Activated naive CD4-positive, alpha-beta T cell treated with anti-CD3 and anti-CD28 coated beads for 36 hours (primary cell): ENCODE measurements around the gene SLC9A8. TPM values are rescaled to one million over a fixed set of nuclear protein-coding genes. Genes with fewer than 3 reads are reported as not detected.
A peak's percentile ranks its signal among the peaks of the same experiment; 100 is the strongest.

Experiments used
- CTCF ChIA-PET: fragments of 350-600 bp; sonication (Branson Sonifier 250); formaldehyde crosslinking; loops from one replicate; lab custom pipeline; 2021; ENCODE audit warnings: antibody characterized with exemption; lab: Charles Lee
- DNase-seq: peaks from one replicate; pipeline ENCODE4 v3.0.0-alpha.2; 2020
- H3K27ac Mint-ChIP-seq: one replicate; pipeline ENCODE4 v1.8.0; 2021; ENCODE audit warnings: mild to moderate bottlenecking, mixed read lengths
- H3K27me3 Mint-ChIP-seq: one replicate; pipeline ENCODE4 v1.8.0; 2021; ENCODE audit warnings: low read depth, mixed read lengths
- H3K36me3 Mint-ChIP-seq: one replicate; pipeline ENCODE4 v1.8.0; 2021; ENCODE audit warnings: low read depth, mixed read lengths
- H3K4me1 Mint-ChIP-seq: one replicate; pipeline ENCODE4 v1.8.0; 2021; ENCODE audit warnings: low read depth, mixed read lengths
- H3K4me3 Mint-ChIP-seq: one replicate; pipeline ENCODE4 v1.8.0; 2021; ENCODE audit warnings: mild to moderate bottlenecking, moderate library complexity, mixed read lengths
- H3K9me3 Mint-ChIP-seq: one replicate; pipeline ENCODE4 v1.8.0; 2021; ENCODE audit warnings: mixed read lengths
- intact Hi-C: fragments of 100-400 bp; cut with micrococcal nuclease; formaldehyde crosslinking; loops from one replicate; pipeline ENCODE4 v1.15.1; 2023
- total RNA-seq, 2 experiments: library from RNA; stranded (reverse); gene quantifications; one replicate each; pipeline ENCODE4 v1.2.3, GENCODE V29; 2021

Gene SLC9A8
- total RNA-seq, 2 experiments from 2014 or later, result 11.2 to 11.4 TPM

GRCh38 chr20:49823152-49823847, 10.7 kb downstream of the SLC9A8 start:
- no peak for DNase-seq
- Mint-ChIP-seq H3K9me3 (no peaks in the 10 kb centered on the region), H3K27ac (peak overlapping the region; percentile 84), H3K4me3 (peak overlapping the region; percentile 3), H3K36me3 (peaks cover 45% of the 10 kb centered on the region), H3K4me1 (peaks cover 45% of the 10 kb centered on the region), H3K27me3 (no peaks in the 10 kb centered on the region)
- CTCF ChIA-PET, result interaction anchor here (1.8 to 3.7 kb wide), 4 partner anchors 23 to 215 kb away, joined by 4 to 20 read pairs (median 6); no protein-coding TSS in a partner anchor
- intact Hi-C loops, result loop anchor here (1.0 kb wide), 3 partner anchors 11 to 212 kb away; partner anchors contain the start of gene SLC9A8

DNA sequence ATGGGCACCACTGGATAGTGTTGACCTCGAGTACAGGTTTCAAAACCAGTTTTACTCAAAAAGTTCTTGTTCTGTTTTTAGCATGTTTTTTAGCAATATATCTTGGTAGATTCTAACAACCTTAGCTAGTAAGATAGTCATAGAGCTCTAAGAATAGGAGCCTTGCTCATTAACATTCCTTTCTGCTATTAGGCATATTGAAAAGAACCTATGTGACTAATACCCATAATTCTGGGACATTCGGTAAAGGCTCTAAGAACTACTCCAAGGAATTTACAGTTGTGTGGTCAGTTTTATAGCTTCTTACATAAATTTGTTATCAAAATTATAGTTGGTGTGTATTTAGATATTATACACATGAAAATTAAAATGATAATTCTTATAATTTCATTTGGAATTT, 11.6 kb downstream of the SLC9A8 start:
- Mint-ChIP-seq H3K27me3 (no peaks in the 10 kb centered on the region), H3K9me3 (no peaks in the 10 kb centered on the region), H3K36me3 (peaks cover 38% of the 10 kb centered on the region), H3K4me3 (no peak overlapping the region), H3K4me1 (peaks cover 41% of the 10 kb centered on the region), H3K27ac (no peak overlapping the region)
- CTCF ChIA-PET, result interaction anchor here (1.2 to 3.7 kb wide), 3 partner anchors 22 to 282 kb away, joined by 3 to 20 read pairs (median 6); no protein-coding TSS in a partner anchor
- no peak for DNase-seq
- intact Hi-C loops, result no loop called here

DNA sequence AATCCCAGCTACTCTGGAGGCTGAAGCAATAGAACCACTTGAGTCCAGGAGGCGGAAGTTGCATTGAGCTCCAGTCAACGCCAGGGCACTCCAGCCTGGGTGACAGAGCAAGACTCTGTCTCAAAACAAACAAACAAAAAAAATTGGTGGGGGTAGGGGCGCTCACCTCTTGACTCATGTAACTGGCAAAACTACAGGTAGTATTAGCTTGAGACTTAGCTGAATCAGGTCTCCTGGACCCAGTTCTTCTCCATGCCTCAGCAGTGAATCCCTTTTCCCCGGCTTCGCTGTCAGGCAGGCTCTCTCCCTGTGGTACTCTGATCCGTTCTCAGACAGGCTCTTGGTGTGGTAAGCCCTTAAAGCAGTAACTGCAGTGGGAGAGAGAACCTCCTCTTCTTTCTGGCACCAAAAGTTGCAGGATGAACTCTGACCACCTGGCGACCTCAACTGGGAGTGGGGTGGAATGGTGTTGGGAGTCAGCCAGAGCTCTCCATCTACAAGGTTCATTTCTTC, 12.9 kb downstream of the SLC9A8 start:
- Mint-ChIP-seq H3K27ac (no peak overlapping the region), H3K9me3 (no peaks in the 10 kb centered on the region), H3K27me3 (no peaks in the 10 kb centered on the region), H3K4me1 (peaks cover 36% of the 10 kb centered on the region), H3K36me3 (peaks cover 32% of the 10 kb centered on the region), H3K4me3 (no peak overlapping the region)
- DNase-seq, result no peak
- CTCF ChIA-PET, result interaction anchor here (0.6 to 3.7 kb wide), 5 partner anchors 20 to 217 kb away, joined by 4 to 20 read pairs (median 5); no protein-coding TSS in a partner anchor
- intact Hi-C loops, result no loop called here

DNA sequence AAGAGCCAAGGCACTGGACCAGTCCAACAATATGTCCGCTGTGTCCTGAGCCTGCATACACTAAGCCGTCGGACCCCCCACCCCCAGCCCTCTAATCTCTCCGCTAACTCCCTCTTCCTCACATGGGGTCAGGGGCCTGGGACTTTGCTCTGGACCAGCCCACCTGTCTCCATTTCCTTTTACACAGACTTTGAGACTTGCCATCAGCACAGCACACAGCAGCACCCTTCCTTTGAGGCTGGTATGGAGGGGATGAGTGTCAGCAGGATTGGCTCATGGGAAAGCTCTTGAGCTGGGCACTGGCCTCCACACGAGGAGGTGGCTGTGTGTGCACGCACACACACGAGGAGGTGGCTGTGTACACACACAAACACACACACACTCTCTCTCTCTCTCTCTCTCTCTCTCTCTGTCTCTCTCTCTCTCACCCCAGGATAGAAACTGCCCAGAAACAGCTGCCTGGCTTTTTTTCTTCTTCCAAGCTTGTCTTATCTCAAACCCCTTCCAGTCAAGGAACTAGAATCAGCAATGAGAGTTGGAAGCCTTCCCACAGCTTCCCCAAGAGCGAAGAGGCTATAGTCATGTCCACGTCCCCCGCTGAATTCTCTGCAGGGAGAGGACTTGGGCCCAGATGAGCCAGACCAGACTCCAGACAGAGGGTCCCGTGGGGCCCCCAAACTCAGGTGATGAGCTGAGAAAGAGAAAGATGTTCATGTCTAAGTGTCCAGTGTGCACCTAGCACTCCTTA, 18.6 kb downstream of the SLC9A8 start:
- Mint-ChIP-seq H3K4me1 (peaks cover 3% of the 10 kb centered on the region), H3K9me3 (no peaks in the 10 kb centered on the region), H3K36me3 (peaks cover 18% of the 10 kb centered on the region), H3K4me3 (no peak overlapping the region), H3K27me3 (no peaks in the 10 kb centered on the region), H3K27ac (no peak overlapping the region)
- no peak for DNase-seq
- intact Hi-C loops, result no loop called here
- CTCF ChIA-PET, result interaction anchor here (0.5 kb wide), 1 partner anchor 306 kb away, joined by 5 read pairs; no protein-coding TSS in a partner anchor

DNA sequence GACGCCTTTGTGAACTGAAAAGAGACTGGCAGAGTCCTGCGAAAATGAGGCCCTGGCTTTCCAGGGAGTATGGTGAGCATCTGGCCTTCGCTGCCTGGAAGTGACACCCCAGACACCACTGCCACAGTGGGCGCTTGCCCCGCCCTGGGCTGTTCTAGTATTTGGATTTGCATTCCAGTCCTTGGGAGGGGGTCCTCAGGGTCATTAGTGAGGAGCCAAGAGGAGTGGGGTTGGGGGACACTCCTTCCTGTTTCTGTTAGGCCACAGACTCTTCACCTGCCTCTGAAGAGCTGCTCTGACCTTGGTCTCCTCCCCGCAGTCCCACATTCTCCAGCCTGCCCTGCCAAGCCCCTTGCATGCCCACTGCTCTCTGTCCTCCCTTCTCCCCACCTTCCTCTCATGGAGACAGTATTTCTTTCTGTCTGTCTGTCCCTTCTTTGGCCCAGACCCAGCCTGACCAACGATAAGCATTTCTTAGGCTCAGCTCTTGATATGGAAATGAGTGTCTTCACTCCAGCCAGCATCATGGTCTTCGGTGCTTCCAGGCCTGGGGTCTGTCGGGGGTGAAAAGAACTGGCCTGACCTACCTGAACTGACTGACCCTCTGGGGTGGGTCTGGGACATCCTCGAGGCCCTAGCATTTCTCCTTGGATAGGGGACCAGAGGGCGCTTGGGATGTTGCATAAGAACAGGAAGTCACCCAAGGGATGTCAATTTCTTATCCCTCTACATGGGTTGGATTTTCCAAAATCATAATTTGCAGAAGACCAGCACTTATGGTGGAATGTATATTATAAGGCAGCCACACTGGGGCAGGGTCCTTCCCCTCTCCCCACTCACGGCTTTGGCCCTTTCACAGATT, 19.4 kb downstream of the SLC9A8 start:
- DNase-seq, result no peak
- CTCF ChIA-PET, result interaction anchor here (1.0 kb wide), 1 partner anchor 14 kb away, joined by 4 read pairs; no protein-coding TSS in a partner anchor
- peaks cover 3% of the 10 kb centered on the region for H3K4me1 Mint-ChIP-seq
- no peak overlapping the region for H3K4me3 Mint-ChIP-seq
- intact Hi-C loops, result no loop called here
- no peaks in the 10 kb centered on the region for H3K9me3 Mint-ChIP-seq
- no peak overlapping the region for H3K27ac Mint-ChIP-seq
- no peaks in the 10 kb centered on the region for H3K27me3 Mint-ChIP-seq
- peaks cover 18% of the 10 kb centered on the region for H3K36me3 Mint-ChIP-seq

GRCh38 chr20:49832632-49833327, 20.2 kb downstream of the SLC9A8 start:
- Mint-ChIP-seq H3K9me3 (no peaks in the 10 kb centered on the region), H3K36me3 (peaks cover 18% of the 10 kb centered on the region), H3K27me3 (no peaks in the 10 kb centered on the region), H3K4me3 (no peak overlapping the region), H3K27ac (no peak overlapping the region), H3K4me1 (peaks cover 3% of the 10 kb centered on the region)
- DNase-seq, result no peak
- intact Hi-C loops, result no loop called here
- CTCF ChIA-PET, result interaction anchor here (1.0 kb wide), 1 partner anchor 13 kb away, joined by 4 read pairs; no protein-coding TSS in a partner anchor

- intact Hi-C loops, result no loop called here
- no peak for DNase-seq
- Mint-ChIP-seq H3K4me1 (peaks cover 3% of the 10 kb centered on the region), H3K27ac (no peak overlapping the region), H3K4me3 (no peak overlapping the region), H3K36me3 (peaks cover 18% of the 10 kb centered on the region), H3K9me3 (no peaks in the 10 kb centered on the region), H3K27me3 (no peaks in the 10 kb centered on the region)
- CTCF ChIA-PET, result interaction anchor here (0.7 to 0.9 kb wide), 2 partner anchors 13 to 547 kb away, joined by 3 to 5 read pairs; no protein-coding TSS in a partner anchor
Measured at GRCh38 chr20:49833483-49833882, 20.9 kb downstream of the SLC9A8 start.

DNA sequence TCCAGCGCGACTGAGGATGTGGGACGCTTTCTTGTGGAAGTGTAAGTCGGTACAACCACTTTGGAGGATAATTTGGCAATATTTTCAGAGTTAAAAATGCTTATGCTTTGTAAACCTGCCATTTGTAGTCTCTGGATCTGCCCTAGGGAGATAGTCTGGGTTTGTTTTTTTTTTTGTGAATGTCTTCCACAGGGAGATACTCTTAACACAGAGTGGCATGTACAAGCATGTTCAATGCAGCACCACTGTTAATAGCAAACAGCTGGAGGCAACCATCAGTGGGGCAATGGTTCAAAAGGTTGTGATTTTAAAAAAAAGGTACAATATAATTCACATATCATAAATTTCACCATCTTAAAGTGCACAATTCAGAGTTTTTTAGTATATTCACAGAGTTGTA, 22.4 kb downstream of the SLC9A8 start:
- CTCF ChIA-PET, result interaction anchor here (0.6 kb wide), 1 partner anchor 223 kb away, joined by 3 read pairs; no protein-coding TSS in a partner anchor
- no peaks in the 10 kb centered on the region for H3K27me3 Mint-ChIP-seq
- no peak for DNase-seq
- H3K27ac Mint-ChIP-seq, result no peak overlapping the region
- peaks cover 3% of the 10 kb centered on the region for H3K4me1 Mint-ChIP-seq
- H3K9me3 Mint-ChIP-seq, result no peaks in the 10 kb centered on the region
- H3K36me3 Mint-ChIP-seq, result peaks cover 17% of the 10 kb centered on the region
- H3K4me3 Mint-ChIP-seq, result no peak overlapping the region
- intact Hi-C loops, result no loop called here

DNA sequence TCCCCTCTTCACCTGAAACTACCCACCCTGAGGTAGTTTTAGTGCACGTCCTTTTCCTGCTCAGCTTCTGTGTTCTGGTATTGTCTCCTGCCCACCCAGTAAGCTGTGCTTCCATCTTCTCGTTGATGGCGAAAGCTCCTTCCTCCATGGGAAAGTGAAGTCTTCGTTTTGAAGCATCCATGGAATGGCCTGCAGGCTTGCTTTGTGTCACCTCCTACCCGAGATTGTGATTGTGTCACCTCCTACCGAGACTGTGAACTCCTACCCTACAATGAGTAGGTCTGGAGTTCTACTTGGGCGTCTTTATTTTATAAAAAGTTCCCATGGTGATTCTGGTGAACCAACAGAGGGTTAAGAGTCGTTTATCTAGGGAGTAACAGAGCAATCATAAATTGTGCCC, 25.9 kb downstream of the SLC9A8 start:
- CTCF ChIA-PET, result interaction anchor here (0.7 to 2.1 kb wide), 3 partner anchors 8 to 228 kb away, joined by 3 to 7 read pairs (median 3); no protein-coding TSS in a partner anchor
- intact Hi-C loops, result no loop called here
- peaks cover 22% of the 10 kb centered on the region for H3K36me3 Mint-ChIP-seq
- no peak overlapping the region for H3K4me3 Mint-ChIP-seq
- no peak overlapping the region for H3K27ac Mint-ChIP-seq
- H3K4me1 Mint-ChIP-seq, result peaks cover 3% of the 10 kb centered on the region
- no peaks in the 10 kb centered on the region for H3K9me3 Mint-ChIP-seq
- DNase-seq, result no peak
- no peaks in the 10 kb centered on the region for H3K27me3 Mint-ChIP-seq

DNA sequence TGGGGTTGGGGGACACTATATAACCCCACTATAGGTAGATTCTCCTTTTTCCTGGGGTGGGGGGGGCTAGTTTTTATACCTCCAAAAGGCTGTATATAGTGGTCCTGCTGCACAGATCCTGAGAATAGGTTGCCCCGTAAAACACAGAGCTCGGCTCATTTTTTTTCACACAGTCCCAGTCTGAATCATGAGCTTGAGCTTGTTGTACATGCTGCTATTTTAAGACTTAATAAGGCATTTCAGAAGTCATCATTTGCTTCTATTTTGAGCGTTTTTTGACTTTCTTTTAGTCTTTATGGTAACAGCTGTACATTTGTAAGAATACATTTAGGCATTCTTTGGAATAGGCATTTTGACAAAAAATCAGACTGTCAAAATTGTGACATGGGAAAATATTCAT, 30.5 kb downstream of the SLC9A8 start:
- peaks cover 13% of the 10 kb centered on the region for H3K36me3 Mint-ChIP-seq
- H3K27me3 Mint-ChIP-seq, result no peaks in the 10 kb centered on the region
- H3K9me3 Mint-ChIP-seq, result no peaks in the 10 kb centered on the region
- no peak for DNase-seq
- H3K4me3 Mint-ChIP-seq, result no peak overlapping the region
- H3K4me1 Mint-ChIP-seq, result no peaks in the 10 kb centered on the region
- intact Hi-C loops, result no loop called here
- H3K27ac Mint-ChIP-seq, result no peak overlapping the region
- CTCF ChIA-PET, result interaction anchor here (8.5 kb wide), 1 partner anchor 231 kb away, joined by 126 read pairs; no protein-coding TSS in a partner anchor

- Mint-ChIP-seq H3K4me3 (no peak overlapping the region), H3K4me1 (no peaks in the 10 kb centered on the region), H3K27ac (no peak overlapping the region), H3K9me3 (no peaks in the 10 kb centered on the region), H3K27me3 (no peaks in the 10 kb centered on the region), H3K36me3 (peaks cover 13% of the 10 kb centered on the region)
- CTCF ChIA-PET, result interaction anchor here (1.2 to 8.5 kb wide), 2 partner anchors 214 to 232 kb away, joined by 5 to 126 read pairs; no protein-coding TSS in a partner anchor
- intact Hi-C loops, result no loop called here
- no peak for DNase-seq
Measured at GRCh38 chr20:49843770-49844380, 31.2 kb downstream of the SLC9A8 start.
